ENCODE measurements around the gene FASN. TPM values are rescaled to one million over a fixed set of nuclear protein-coding genes. Genes with fewer than 3 reads are reported as not detected.
A peak's percentile ranks its signal among the peaks of the same experiment; 100 is the strongest.

The FASN gene
- polyA plus RNA-seq, 1 of the 3 experiments (the other 2 are of a cell fraction), result 55.1 TPM

- peaks cover 7% of the 10 kb centered on the region for H3F3A ChIP-seq (replicated peaks; ENCODE audit: insufficient read depth)
- H4K20me1 ChIP-seq (ENCODE audit: insufficient read depth), result no peaks in the 10 kb centered on the region
- peaks cover 2 to 4% of the 10 kb centered on the region in 2 experiments for H3K36me3 ChIP-seq (replicated peaks in 1 of 2; ENCODE audit: control insufficient read depth in 1 of 2, insufficient read depth in 2 of 2, low read length in 1 of 2)
- H3K4me3 ChIP-seq (ENCODE audit: low read depth in 2 of 2, low read length in 1 of 2), result no peak overlapping the region
- ChIA-PET POLR2A (no interaction called here), CTCF (interaction anchor here (0.6 to 5.2 kb wide), 9 partner anchors 31 to 568 kb away, joined by 3 to 45 read pairs (median 9); partner anchors contain the start of gene RAC3)
- no peaks in the 10 kb centered on the region for H3K79me2 ChIP-seq (ENCODE audit: insufficient read depth)
- DNase-seq, result no peak
- H3K9me3 ChIP-seq, result no peaks in the 10 kb centered on the region
- H3K9ac ChIP-seq, result no peak overlapping the region
- peak overlapping the region in 1 of 2 experiments; percentile 93; a peak in 2 of 4 replicates for H3K27ac ChIP-seq (ENCODE audit: low read depth in 2 of 2, low read length in 1 of 2)
- H3K27me3 ChIP-seq (ENCODE audit: insufficient read depth), result no peaks in the 10 kb centered on the region
- TF ChIP-seq, protein P1, sequence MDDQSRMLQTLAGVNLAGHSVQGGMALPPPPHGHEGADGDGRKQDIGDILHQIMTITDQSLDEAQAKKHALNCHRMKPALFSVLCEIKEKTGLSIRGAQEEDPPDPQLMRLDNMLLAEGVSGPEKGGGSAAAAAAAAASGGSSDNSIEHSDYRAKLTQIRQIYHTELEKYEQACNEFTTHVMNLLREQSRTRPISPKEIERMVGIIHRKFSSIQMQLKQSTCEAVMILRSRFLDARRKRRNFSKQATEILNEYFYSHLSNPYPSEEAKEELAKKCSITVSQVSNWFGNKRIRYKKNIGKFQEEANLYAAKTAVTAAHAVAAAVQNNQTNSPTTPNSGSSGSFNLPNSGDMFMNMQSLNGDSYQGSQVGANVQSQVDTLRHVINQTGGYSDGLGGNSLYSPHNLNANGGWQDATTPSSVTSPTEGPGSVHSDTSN (IDR thresholded peaks at IDR 0.05), result peak; percentile 12; the same call in 1 of the 2 replicates
- no peak for TF ChIP-seq CTCF (IDR thresholded peaks at IDR 0.05)
- H2AFZ ChIP-seq (ENCODE audit: low read depth), result no peak overlapping the region
- 100% methylated on average over 7 of the region's 11 CpGs for WGBS (ENCODE audit: low lambda C conversion rate)
- H3K4me2 ChIP-seq, result no peak overlapping the region
- peaks cover 13 to 75% of the 10 kb centered on the region in 2 experiments for H3K4me1 ChIP-seq (ENCODE audit: control insufficient read depth in 1 of 2, insufficient read depth in 2 of 2, low read depth in 1 of 2, low read length in 1 of 2)
- no peaks in the 10 kb centered on the region for H3K9me2 ChIP-seq
Observed at GRCh38 chr17:82104797-82105416, 6.9 kb upstream of the FASN start.

DNA sequence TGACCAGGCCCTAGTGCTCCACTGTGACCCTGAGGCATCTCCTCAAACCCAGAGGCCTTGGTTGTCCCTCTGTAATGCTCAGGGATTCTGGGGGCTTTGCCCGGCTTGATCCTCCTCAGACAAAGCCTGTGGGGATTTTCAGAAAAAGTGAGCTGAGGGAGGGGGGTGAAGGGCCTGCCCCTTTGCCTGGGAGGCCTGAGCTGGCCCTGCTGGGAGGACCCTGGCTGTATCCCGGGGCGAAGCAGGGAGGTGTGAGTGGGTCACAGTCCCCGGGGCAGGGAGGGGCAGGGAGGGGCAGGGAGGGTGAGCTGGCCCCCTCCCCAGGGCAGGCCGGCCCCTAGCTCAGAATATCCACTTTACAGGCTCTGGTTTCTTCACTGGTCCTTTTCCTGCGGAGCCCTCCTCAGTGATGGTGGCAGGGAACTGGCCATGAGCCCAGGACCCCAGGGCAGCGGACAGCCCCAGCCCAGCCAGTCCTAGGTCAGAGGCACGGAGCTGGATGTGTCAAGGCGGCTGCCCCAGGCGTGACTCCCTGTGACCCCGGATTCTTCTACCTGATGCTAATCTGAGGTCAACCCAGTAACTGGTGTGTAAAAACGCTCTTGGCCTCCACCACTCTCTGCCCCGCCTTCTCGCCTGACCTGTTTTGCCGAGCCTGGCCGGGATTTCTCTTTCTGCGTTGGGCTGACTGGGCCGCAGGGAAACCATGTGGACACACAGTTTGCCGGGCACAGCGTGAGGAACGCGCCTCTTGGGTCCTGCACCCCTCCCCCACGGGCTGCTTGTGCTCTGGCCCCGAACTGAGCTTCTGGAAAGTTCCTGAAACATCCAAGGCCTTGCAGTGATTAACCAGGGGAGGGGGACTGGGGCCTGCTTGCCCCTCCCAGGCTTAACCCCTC is 5.8 kb upstream of the FASN start:
- H3K27ac ChIP-seq (ENCODE audit: low read depth in 2 of 2, low read length in 1 of 2), result peak overlapping the region in 1 of 2 experiments; percentile 69; a peak in 2 of 4 replicates
- no peak overlapping the region for H3K4me3 ChIP-seq (ENCODE audit: low read depth in 2 of 2, low read length in 1 of 2)
- H3K79me2 ChIP-seq (ENCODE audit: insufficient read depth), result peaks cover 7% of the 10 kb centered on the region; the same call in 1 of the 2 replicates
- DNase-seq, result no peak
- H3K27me3 ChIP-seq (ENCODE audit: insufficient read depth), result no peaks in the 10 kb centered on the region
- H3K9me3 ChIP-seq, result no peaks in the 10 kb centered on the region
- peaks cover 22 to 85% of the 10 kb centered on the region in 2 experiments for H3K4me1 ChIP-seq (ENCODE audit: control insufficient read depth in 1 of 2, insufficient read depth in 2 of 2, low read depth in 1 of 2, low read length in 1 of 2)
- ChIA-PET CTCF (interaction anchor here (1.2 to 5.2 kb wide), 6 partner anchors 52 to 144 kb away, joined by 4 to 45 read pairs (median 16); partner anchors contain the start of gene RAC3), POLR2A (no interaction called here)
- H4K20me1 ChIP-seq (ENCODE audit: insufficient read depth), result no peaks in the 10 kb centered on the region
- H2AFZ ChIP-seq (ENCODE audit: low read depth), result no peak overlapping the region
- no peaks in the 10 kb centered on the region for H3K9me2 ChIP-seq
- no peak for TF ChIP-seq FOXJ3 (CRISPR knock-in tag; IDR thresholded peaks at IDR 0.05)
- TF ChIP-seq CHD2 (IDR thresholded peaks at IDR 0.05; ENCODE audit: low read length, partially characterized antibody), result no peak
- TF ChIP-seq, protein P2, sequence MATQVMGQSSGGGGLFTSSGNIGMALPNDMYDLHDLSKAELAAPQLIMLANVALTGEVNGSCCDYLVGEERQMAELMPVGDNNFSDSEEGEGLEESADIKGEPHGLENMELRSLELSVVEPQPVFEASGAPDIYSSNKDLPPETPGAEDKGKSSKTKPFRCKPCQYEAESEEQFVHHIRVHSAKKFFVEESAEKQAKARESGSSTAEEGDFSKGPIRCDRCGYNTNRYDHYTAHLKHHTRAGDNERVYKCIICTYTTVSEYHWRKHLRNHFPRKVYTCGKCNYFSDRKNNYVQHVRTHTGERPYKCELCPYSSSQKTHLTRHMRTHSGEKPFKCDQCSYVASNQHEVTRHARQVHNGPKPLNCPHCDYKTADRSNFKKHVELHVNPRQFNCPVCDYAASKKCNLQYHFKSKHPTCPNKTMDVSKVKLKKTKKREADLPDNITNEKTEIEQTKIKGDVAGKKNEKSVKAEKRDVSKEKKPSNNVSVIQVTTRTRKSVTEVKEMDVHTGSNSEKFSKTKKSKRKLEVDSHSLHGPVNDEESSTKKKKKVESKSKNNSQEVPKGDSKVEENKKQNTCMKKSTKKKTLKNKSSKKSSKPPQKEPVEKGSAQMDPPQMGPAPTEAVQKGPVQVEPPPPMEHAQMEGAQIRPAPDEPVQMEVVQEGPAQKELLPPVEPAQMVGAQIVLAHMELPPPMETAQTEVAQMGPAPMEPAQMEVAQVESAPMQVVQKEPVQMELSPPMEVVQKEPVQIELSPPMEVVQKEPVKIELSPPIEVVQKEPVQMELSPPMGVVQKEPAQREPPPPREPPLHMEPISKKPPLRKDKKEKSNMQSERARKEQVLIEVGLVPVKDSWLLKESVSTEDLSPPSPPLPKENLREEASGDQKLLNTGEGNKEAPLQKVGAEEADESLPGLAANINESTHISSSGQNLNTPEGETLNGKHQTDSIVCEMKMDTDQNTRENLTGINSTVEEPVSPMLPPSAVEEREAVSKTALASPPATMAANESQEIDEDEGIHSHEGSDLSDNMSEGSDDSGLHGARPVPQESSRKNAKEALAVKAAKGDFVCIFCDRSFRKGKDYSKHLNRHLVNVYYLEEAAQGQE (IDR thresholded peaks at IDR 0.05; ENCODE audit: low read depth, low read length), result no peak
- no peak for TF ChIP-seq CTCF (IDR thresholded peaks at IDR 0.05)
- no peak overlapping the region for H3K4me2 ChIP-seq
- 84% methylated on average over 21 of the region's 24 CpGs for WGBS (ENCODE audit: low lambda C conversion rate)
- peaks cover 12% of the 10 kb centered on the region for H3F3A ChIP-seq (replicated peaks; ENCODE audit: insufficient read depth)
- no peak overlapping the region for H3K9ac ChIP-seq
- peaks cover 2 to 4% of the 10 kb centered on the region in 2 experiments for H3K36me3 ChIP-seq (replicated peaks in 1 of 2; ENCODE audit: control insufficient read depth in 1 of 2, insufficient read depth in 2 of 2, low read length in 1 of 2)
